K562 (cell line): ENCODE measurements around the gene PGM2L1. TPM values are rescaled to one million over a fixed set of nuclear protein-coding genes. Genes with fewer than 3 reads are reported as not detected.

Experiments used
- CREM ChIP-seq: IDR thresholded peaks from 2 replicates; pipeline ENCODE4 v1.6.1; 2014; ENCODE audit warnings: antibody characterized with exemption, low read depth
- ELK3 ChIP-seq: fragments of 450-650 bp; formaldehyde crosslinking; IDR thresholded peaks from 2 replicates; pipeline ENCODE4 v1.4.0; 2020; ENCODE audit warnings: mild to moderate bottlenecking
- EWSR1 ChIP-seq: fragments of 450-650 bp; IDR thresholded peaks from 2 replicates; pipeline ENCODE4 v1.6.1; 2018; ENCODE audit warnings: borderline replicate concordance, mild to moderate bottlenecking, low read depth, moderate library complexity; ENCODE audit not compliant: partially characterized antibody
- FOXJ2 ChIP-seq: fragments of 200-800 bp; sonication (Bioruptor generic); IDR thresholded peaks from 2 replicates; pipeline ENCODE4 v1.6.1; 2016; ENCODE audit warnings: missing genetic modification characterization, missing compliant biosample characterization
- GMEB1 ChIP-seq: fragments of 250-450 bp; sonication (Bioruptor Pico); IDR thresholded peaks from 2 replicates; pipeline ENCODE4 v1.4.0; 2020; ENCODE audit warnings: mild to moderate bottlenecking
- KLF13 ChIP-seq: fragments of 450-650 bp; IDR thresholded peaks from 2 replicates; pipeline ENCODE4 v1.6.1; 2016; ENCODE audit warnings: missing genetic modification characterization, low read depth, mild to moderate bottlenecking, missing compliant biosample characterization, moderate library complexity, borderline replicate concordance
- MCM3 ChIP-seq: fragments of 450-650 bp; IDR thresholded peaks from 2 replicates; pipeline ENCODE4 v1.6.1; 2016
- MED1 ChIP-seq: sonication (generic); formaldehyde crosslinking; IDR thresholded peaks from 2 replicates; pipeline ENCODE4 v1.8.1; 2023; ENCODE audit warnings: missing genetic modification reagents, borderline replicate concordance
- NKRF ChIP-seq: fragments of 450-650 bp; IDR thresholded peaks from 2 replicates; pipeline ENCODE4 v1.6.1; 2016; ENCODE audit warnings: borderline replicate concordance
- NR4A1 ChIP-seq, 2 experiments: fragments of 250-450 bp in 1 of 2; fragments of 450-650 bp in 1 of 2; sonication (Bioruptor Pico) in 1 of 2; IDR thresholded peaks; 2 replicates each; pipeline versions ENCODE4 v1.4.0 to v1.6.1; 2016 to 2020; ENCODE audit warnings: mild to moderate bottlenecking in 2 of 2, missing compliant biosample characterization in 1 of 2, missing genetic modification characterization in 1 of 2, moderate library complexity in 1 of 2
- RBM14 ChIP-seq: fragments of 200-400 bp; formaldehyde crosslinking; IDR thresholded peaks from 2 replicates; pipeline ENCODE4 v1.6.1; 2018; ENCODE audit warnings: low read depth, mild to moderate bottlenecking, low read length, moderate library complexity, borderline replicate concordance; ENCODE audit not compliant: insufficient read depth
- SNIP1 ChIP-seq: fragments of 450-650 bp; IDR thresholded peaks from 2 replicates; pipeline ENCODE4 v1.7.1; 2017; ENCODE audit warnings: low read depth, mild to moderate bottlenecking
- SREBF2 ChIP-seq: sonication (generic); formaldehyde crosslinking; IDR thresholded peaks from 2 replicates; pipeline ENCODE4 v1.4.0; 2020; ENCODE audit warnings: mild to moderate bottlenecking, missing genetic modification reagents
- SRSF9 ChIP-seq: fragments of 200-400 bp; formaldehyde crosslinking; IDR thresholded peaks from 2 replicates; pipeline ENCODE4 v1.6.1; 2017; ENCODE audit warnings: low read depth, low read length, borderline replicate concordance
- TAF7 ChIP-seq: fragments of 450-650 bp; IDR thresholded peaks from 2 replicates; pipeline ENCODE4 v1.6.1; 2016; ENCODE audit warnings: missing genetic modification characterization, missing compliant biosample characterization
- TSHZ1 ChIP-seq: fragments of 250-450 bp; sonication (Bioruptor Pico); IDR thresholded peaks from 2 replicates; pipeline ENCODE4 v1.4.0; 2020; ENCODE audit warnings: mild to moderate bottlenecking, moderate library complexity
- ZBTB17 ChIP-seq: fragments of 450-650 bp; formaldehyde crosslinking; IDR thresholded peaks from 2 replicates; pipeline ENCODE4 v1.4.0; 2020; ENCODE audit warnings: mild to moderate bottlenecking
- ZSCAN32 ChIP-seq: fragments of 450-650 bp; formaldehyde crosslinking; IDR thresholded peaks from 2 replicates; pipeline ENCODE4 v1.4.0; 2020; ENCODE audit warnings: mild to moderate bottlenecking, moderate library complexity
- polyA plus RNA-seq, 8 experiments: library from polyadenylated mRNA; depleted of rRNA in 4 of 8; stranded (reverse) in 5 of 8; unstranded in 3 of 8; fragments of >200 nt; fragmentation: Nextera tagmentation in 2 of 8; fragmentation: Illumina TruSeq in 1 of 8; extraction: Ambion mirVana in 2 of 8; extraction: Trizol in 1 of 8; gene quantifications; 2 replicates each; pipeline versions ENCODE4 v1.2.1 to v1.2.3, GENCODE V29; 2011 to 2014; ENCODE audit warnings: inconsistent platforms in 1 of 8, missing spikeins in 1 of 8
- total RNA-seq, 7 experiments: library from RNA; depleted of rRNA in 6 of 7; stranded (reverse); fragments of >200 nt in 6 of 7; fragmentation: Illumina TruSeq in 2 of 7; extraction: Trizol in 2 of 7; gene quantifications; 2 replicates each; pipeline versions ENCODE4 v1.2.1 to v1.2.3, GENCODE V29; 2011 to 2021; ENCODE audit warnings: low replicate concordance in 1 of 7

The PGM2L1 gene
- total and polyA plus RNA-seq, 9 of the 15 experiments (the other 6 are each of a cell fraction or from before 2014, with no cell fraction given), result 0.32 to 0.95 (median 0.63) TPM

GRCh38 chr11:74398244-74399159 lies at the start of gene PGM2L1 (continued):
- TF ChIP-seq EWSR1, result no peak
- peak; percentile 67 for TF ChIP-seq GMEB1 (CRISPR knock-in tag)
- TF ChIP-seq FOXJ2 (tag), result no peak
- no peak for TF ChIP-seq NR4A1 (CRISPR knock-in tag; IDR thresholded peaks at IDR 0.05)
- TF ChIP-seq NR4A1 (tag; IDR thresholded peaks at IDR 0.05), result peak; percentile 26; the same call in 1 of the 2 replicates
- no peak for TF ChIP-seq ELK3 (CRISPR knock-in tag)
- no peak for TF ChIP-seq TSHZ1 (CRISPR knock-in tag)
- no peak for TF ChIP-seq ZBTB17 (CRISPR knock-in tag)
- no peak for TF ChIP-seq RBM14
- TF ChIP-seq SRSF9, result no peak
- TF ChIP-seq SREBF2 (CRISPR knock-in tag), result no peak
- peak; percentile 68 for TF ChIP-seq KLF13 (tag)
- no peak for TF ChIP-seq TAF7 (tag)
- peak; percentile 76; the same call in 1 of the 2 replicates for TF ChIP-seq NKRF
- 0 out of 2 replicates have a peak, but pooled peaks have one; percentile 41 for TF ChIP-seq ZSCAN32
- no peak for TF ChIP-seq MCM3
- peak; percentile 86 for TF ChIP-seq CREM
- no peak for TF ChIP-seq SNIP1
- TF ChIP-seq MED1, result no peak
